Panc1 (cell line): ENCODE results near the gene RIT2. TPM values are rescaled to one million over a fixed set of nuclear protein-coding genes. Genes with fewer than 3 reads are reported as not detected.

Experiments
- ATAC-seq: fragments of 200-7000 bp; cut with Tn5 transposase; 2 replicates; pipeline ENCODE4 v1.9.1; 2020; ENCODE audit warnings: mild to moderate bottlenecking, moderate library complexity
- BruUV-seq: library from RNA; stranded (reverse); fragments of 400-500 nt; replicated peaks from 2 replicates; lab custom pipeline; 2021; lab: Mats Ljungman, UMichigan
- CTCF ChIA-PET: fragments of 300-600 bp; sonication (Branson Sonifier 250); formaldehyde crosslinking; loops from one replicate; lab custom pipeline; 2022; ENCODE audit warnings: antibody characterized with exemption; lab: Charles Lee
- POLR2A ChIA-PET: fragments of 300-600 bp; sonication (Branson Sonifier 250); formaldehyde crosslinking; loops from one replicate; lab custom pipeline; 2022; ENCODE audit warnings: antibody characterized with exemption; lab: Charles Lee
- DNase-seq: peaks from one replicate; pipeline ENCODE4 v3.0.0-alpha.2; 2010; ENCODE audit warnings: low read depth, low spot score
- H3K27ac ChIP-seq: 2 replicates; pipeline ENCODE4 v1.5.1; 2011; ENCODE audit warnings: mild to moderate bottlenecking, low read length, inconsistent platforms
- H3K27me3 ChIP-seq: fragments of 200-500 bp; sonication (Bioruptor generic); 2 replicates; pipeline ENCODE4 v1.6.0; 2014; ENCODE audit warnings: low read length, inconsistent platforms; ENCODE audit not compliant: control insufficient read depth, insufficient read depth
- H3K36me3 ChIP-seq: fragments of 200-500 bp; sonication (Bioruptor generic); 2 replicates; pipeline ENCODE4 v1.5.1; 2014; ENCODE audit warnings: inconsistent platforms, mild to moderate bottlenecking, low read length, moderate library complexity; ENCODE audit not compliant: control insufficient read depth, insufficient read depth
- H3K4me1 ChIP-seq: 2 replicates; pipeline ENCODE4 v1.5.1; 2011; ENCODE audit warnings: inconsistent platforms, mild to moderate bottlenecking, low read length, moderate library complexity; ENCODE audit not compliant: control insufficient read depth, insufficient read depth
- H3K4me3 ChIP-seq, 2 experiments: 2 replicates each; pipeline ENCODE4 v1.5.1; 2011 to 2012; ENCODE audit warnings: low read depth in 2 of 2, low read length in 2 of 2, mild to moderate bottlenecking in 2 of 2, inconsistent platforms in 1 of 2, moderate library complexity in 1 of 2
- H3K9me3 ChIP-seq: fragments of 200-500 bp; sonication (Bioruptor generic); 2 replicates; pipeline ENCODE4 v1.5.1; 2014; ENCODE audit warnings: low read depth, mild to moderate bottlenecking, inconsistent platforms, low read length, moderate library complexity; ENCODE audit not compliant: control insufficient read depth, insufficient read depth
- POLR2AphosphoS5 ChIP-seq: IDR thresholded peaks from 2 replicates; pipeline ENCODE4 v1.6.1; 2012; ENCODE audit warnings: mild to moderate bottlenecking, low read depth, low read length, moderate library complexity
- SIN3A ChIP-seq: IDR thresholded peaks from 2 replicates; pipeline ENCODE4 v1.6.1; 2012; ENCODE audit warnings: low read depth, mild to moderate bottlenecking, low read length, moderate library complexity, borderline replicate concordance; ENCODE audit not compliant: insufficient read depth
- TCF7L2 ChIP-seq: IDR thresholded peaks from 2 replicates; pipeline ENCODE4 v1.6.1; 2011; ENCODE audit warnings: mild to moderate bottlenecking, low read depth, low read length, inconsistent platforms
- in situ Hi-C: cut with HindIII; loops from 2 replicates; pipeline ENCODE4 v1.10.0; 2016; ENCODE audit warnings: low sequenced_read_pairs, low pct_unique_long_range_greater_than_20kb
- intact Hi-C: fragments of 100-400 bp; cut with micrococcal nuclease; formaldehyde crosslinking; loops from one replicate; pipeline ENCODE4 v1.10.0; 2022; ENCODE audit not compliant: unreplicated experiment
- total RNA-seq: library from RNA; stranded (reverse); gene quantifications from one replicate; pipeline ENCODE4 v1.2.1, GENCODE V29; 2021; ENCODE audit not compliant: unreplicated experiment
- TF ChIP-seq, protein P1 (sequence below), 2 experiments: IDR thresholded peaks; 2 replicates each; pipeline ENCODE4 v1.6.1; 2011 to 2012; ENCODE audit warnings: low read depth in 2 of 2, control low read depth in 1 of 2, low read length in 1 of 2, mild to moderate bottlenecking in 1 of 2, moderate library complexity in 1 of 2; ENCODE audit not compliant: insufficient read depth in 1 of 2
- TF ChIP-seq, protein P2 (sequence below): fragments of 450-650 bp; IDR thresholded peaks from 2 replicates; pipeline ENCODE4 v1.5.1; 2017; ENCODE audit warnings: mild to moderate bottlenecking

RIT2 gene
- total RNA-seq, 1 experiment from 2014 or later: not detected

DNA sequence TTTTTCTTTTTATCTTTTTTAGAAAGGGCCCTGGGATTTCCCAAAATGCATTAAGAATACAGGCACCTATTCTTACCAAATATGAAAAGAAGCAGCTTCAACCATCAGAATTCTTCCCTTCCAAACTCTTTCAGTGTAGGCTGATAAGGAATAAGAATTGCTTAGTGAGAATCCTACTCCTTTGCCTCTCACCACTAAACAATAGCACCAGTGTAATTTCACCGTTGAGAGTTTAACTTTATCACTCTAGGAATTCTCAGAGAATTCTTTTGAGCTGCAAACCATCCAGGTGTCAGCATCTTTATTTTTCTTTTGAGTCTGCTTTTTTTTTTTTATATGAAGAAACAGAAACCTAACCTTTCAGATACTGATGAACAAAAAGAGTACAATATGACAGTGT is 194.9 kb downstream of the RIT2 start:
- no peak overlapping the region for H3K27ac ChIP-seq
- H3K9me3 ChIP-seq: no peaks in the 10 kb centered on the region
- ChIA-PET CTCF (no interaction called here), POLR2A (no interaction called here)
- ATAC-seq (no peak), DNase-seq (no peak)
- H3K27me3 ChIP-seq: no peaks in the 10 kb centered on the region
- BruUV-seq: no TSS peak
- TF ChIP-seq POLR2AphosphoS5 (no peak), TCF7L2 (no peak)
- TF ChIP-seq, protein P1, sequence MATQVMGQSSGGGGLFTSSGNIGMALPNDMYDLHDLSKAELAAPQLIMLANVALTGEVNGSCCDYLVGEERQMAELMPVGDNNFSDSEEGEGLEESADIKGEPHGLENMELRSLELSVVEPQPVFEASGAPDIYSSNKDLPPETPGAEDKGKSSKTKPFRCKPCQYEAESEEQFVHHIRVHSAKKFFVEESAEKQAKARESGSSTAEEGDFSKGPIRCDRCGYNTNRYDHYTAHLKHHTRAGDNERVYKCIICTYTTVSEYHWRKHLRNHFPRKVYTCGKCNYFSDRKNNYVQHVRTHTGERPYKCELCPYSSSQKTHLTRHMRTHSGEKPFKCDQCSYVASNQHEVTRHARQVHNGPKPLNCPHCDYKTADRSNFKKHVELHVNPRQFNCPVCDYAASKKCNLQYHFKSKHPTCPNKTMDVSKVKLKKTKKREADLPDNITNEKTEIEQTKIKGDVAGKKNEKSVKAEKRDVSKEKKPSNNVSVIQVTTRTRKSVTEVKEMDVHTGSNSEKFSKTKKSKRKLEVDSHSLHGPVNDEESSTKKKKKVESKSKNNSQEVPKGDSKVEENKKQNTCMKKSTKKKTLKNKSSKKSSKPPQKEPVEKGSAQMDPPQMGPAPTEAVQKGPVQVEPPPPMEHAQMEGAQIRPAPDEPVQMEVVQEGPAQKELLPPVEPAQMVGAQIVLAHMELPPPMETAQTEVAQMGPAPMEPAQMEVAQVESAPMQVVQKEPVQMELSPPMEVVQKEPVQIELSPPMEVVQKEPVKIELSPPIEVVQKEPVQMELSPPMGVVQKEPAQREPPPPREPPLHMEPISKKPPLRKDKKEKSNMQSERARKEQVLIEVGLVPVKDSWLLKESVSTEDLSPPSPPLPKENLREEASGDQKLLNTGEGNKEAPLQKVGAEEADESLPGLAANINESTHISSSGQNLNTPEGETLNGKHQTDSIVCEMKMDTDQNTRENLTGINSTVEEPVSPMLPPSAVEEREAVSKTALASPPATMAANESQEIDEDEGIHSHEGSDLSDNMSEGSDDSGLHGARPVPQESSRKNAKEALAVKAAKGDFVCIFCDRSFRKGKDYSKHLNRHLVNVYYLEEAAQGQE (IDR thresholded peaks at IDR 0.05; ENCODE audit: insufficient read depth in 1 of 2, low read depth in 2 of 2, low read length in 1 of 2): no peak
- TF ChIP-seq, protein P2, sequence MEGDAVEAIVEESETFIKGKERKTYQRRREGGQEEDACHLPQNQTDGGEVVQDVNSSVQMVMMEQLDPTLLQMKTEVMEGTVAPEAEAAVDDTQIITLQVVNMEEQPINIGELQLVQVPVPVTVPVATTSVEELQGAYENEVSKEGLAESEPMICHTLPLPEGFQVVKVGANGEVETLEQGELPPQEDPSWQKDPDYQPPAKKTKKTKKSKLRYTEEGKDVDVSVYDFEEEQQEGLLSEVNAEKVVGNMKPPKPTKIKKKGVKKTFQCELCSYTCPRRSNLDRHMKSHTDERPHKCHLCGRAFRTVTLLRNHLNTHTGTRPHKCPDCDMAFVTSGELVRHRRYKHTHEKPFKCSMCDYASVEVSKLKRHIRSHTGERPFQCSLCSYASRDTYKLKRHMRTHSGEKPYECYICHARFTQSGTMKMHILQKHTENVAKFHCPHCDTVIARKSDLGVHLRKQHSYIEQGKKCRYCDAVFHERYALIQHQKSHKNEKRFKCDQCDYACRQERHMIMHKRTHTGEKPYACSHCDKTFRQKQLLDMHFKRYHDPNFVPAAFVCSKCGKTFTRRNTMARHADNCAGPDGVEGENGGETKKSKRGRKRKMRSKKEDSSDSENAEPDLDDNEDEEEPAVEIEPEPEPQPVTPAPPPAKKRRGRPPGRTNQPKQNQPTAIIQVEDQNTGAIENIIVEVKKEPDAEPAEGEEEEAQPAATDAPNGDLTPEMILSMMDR: no peak
- no peak overlapping the region for H3K4me3 ChIP-seq
- no peaks in the 10 kb centered on the region for H3K36me3 ChIP-seq
- intact Hi-C loops: no loop called here
- in situ Hi-C loops: no loop called here
- no peaks in the 10 kb centered on the region for H3K4me1 ChIP-seq

DNA sequence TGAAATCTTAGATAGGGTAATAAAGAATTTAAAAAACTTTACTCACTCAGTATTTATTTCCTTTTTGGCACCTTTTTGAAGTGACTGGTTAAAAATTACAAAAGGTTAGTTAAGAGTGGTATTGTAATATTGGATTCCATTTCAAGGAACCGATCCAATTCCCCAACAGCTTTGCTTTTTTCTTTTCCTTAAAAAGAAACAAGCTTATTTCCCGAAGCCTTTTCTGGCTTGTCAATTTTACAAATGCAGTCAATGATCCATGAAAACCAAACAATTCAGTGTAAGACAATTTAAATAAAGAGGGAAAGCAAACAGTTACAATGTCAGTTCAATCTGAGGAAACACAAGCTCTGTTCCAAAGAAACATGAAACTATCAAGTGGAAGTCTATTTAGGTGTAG is 200.2 kb downstream of the RIT2 start:
- Histone ChIP-seq H3K9me3 (no peaks in the 10 kb centered on the region), H3K27me3 (no peaks in the 10 kb centered on the region), H3K36me3 (no peaks in the 10 kb centered on the region), H3K27ac (no peak overlapping the region), H3K4me1 (no peaks in the 10 kb centered on the region), H3K4me3 (no peak overlapping the region)
- BruUV-seq: no TSS peak
- in situ Hi-C loops (no loop called here), intact Hi-C loops (no loop called here)
- ATAC-seq: no peak
- CTCF ChIA-PET: no interaction called here
- no peak for DNase-seq
- POLR2A ChIA-PET: interaction anchor here (0.6 kb wide), 1 partner anchor 280 kb away, joined by 5 read pairs; no protein-coding TSS in a partner anchor
- TF ChIP-seq, protein P1 (IDR thresholded peaks at IDR 0.05; ENCODE audit: insufficient read depth in 1 of 2, low read depth in 2 of 2, low read length in 1 of 2): no peak
- TF ChIP-seq, protein P2: no peak
- TF ChIP-seq POLR2AphosphoS5 (no peak), TCF7L2 (no peak), SIN3A (no peak)
